HG03521 (cell line): Measurements from ENCODE around the gene RIN3.
"Not testable (repeated sequence)": the region's sequence is repeated elsewhere in the genome, so short reads cannot be mapped to it uniquely, and the experiment has no call there.

ENCODE experiments used
- ATAC-seq: cut with Tn5 transposase; IDR thresholded peaks from one replicate; pipeline ENCODE4 v1.9.1; 2021; ENCODE audit warnings: mild to moderate bottlenecking, moderate library complexity; ENCODE audit not compliant: unreplicated experiment

RIN3 gene

DNA sequence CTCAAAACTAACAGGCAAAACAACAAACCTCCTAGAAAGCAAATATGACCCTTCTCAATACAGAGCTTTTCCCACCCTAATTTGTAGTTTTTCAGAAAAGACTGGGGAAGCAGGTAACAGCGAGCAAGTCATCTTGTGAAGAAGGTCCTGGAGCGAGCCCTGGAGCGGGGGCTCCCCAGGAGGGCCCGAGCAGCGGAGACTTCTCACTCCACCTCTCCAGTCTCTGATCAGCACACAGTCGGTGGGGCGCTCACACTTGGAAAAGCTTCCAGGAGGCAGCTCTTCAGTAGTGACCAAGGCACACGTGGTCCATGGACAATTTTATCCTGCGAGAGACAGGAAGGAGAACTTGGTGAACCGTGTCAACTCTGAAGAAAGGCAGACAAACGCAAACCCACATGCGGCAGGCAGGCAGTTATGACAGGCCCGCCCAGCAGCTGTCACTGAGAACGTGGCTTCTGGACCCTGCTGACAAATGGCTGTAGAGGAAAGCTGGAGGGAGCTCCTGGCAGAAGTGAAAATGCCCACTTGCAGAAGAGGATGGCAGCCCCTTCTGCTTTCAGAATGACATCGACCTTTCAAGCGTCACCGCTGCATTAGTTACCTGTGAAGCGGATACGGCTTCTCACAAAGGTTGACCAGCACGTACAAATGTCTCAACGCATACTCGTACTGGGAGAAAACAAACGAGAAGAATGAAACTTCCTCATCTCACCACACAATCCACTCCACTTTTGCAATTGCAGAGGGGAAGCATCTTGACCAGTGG lies 190.6 kb downstream of the RIN3 start:
- peak; percentile 89 for ATAC-seq

- no peak for ATAC-seq
Observed at GRCh38 chr14:92704821-92705220, 191.2 kb downstream of the RIN3 start.

DNA sequence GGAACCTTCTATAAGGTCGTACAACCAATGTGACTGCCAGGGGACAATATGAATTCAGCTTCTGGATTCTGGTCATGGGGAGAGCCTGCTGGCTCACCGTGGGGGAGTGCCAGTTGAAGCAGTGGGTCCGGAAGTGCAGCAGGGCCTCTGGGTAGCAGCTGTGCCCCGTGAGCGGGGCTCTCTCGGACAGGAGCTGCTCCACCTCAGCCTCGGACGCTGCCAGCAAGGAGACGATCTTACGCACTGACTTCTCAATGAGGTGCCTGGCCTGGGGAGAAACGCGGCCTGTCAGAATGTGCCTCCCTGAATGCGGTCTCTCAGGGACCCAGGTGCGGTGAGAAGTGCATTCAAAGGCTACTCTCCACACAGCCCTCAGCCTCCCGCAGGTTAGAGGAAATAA lies 192.8 kb downstream of the RIN3 start:
- no peak for ATAC-seq

DNA sequence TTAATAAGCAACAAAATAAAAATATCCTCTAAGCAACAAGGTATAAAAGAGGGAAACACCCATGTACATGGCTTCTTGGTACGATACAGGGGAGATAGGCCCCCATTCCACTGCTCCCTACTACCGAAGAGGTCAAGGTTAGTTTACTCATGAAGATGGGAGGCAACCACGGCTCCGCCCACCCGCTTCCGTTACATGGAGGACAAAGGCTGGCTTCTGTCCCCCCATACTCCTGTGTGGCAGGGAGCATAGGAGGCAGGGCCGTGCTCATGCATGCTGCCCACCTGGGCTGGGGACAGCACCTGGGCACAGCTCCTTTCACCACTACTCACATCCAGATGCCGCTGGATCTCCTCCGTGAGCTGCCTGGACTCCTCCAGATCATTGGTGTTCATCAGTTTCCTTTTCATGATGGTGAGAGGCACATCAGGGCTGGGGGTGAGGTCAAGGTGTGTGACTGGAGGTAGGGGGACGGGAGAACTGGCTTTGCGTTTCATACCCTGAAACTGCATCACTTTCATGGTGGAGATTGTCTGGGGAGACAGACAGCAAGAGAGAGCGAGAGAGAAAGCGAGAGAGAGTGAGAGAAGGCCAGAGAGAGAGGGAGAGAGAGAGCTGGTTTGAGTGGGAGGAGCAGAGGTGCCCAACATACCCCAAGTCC lies 195.9 kb downstream of the RIN3 start:
- ATAC-seq: no peak

DNA sequence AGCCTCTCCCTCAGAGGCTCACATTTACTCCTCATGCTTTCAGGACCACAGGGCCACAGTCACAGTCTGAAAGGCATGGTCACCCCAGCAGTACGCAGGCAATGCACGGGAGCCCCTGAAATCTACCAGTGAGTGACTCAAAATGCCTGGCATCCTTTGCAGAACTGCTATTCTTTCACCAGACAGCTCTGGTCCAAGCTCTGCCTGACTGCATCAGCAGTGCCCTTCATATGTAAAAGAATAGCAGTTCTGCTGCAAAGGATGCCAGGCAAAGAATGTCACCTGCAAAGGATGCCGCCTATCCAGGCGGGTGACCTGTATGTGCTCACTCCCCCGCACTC lies 196.4 kb downstream of the RIN3 start:
- no peak for ATAC-seq

GRCh38 chr14:92711976-92712653 lies 198.5 kb downstream of the RIN3 start:
- no peak for ATAC-seq

DNA sequence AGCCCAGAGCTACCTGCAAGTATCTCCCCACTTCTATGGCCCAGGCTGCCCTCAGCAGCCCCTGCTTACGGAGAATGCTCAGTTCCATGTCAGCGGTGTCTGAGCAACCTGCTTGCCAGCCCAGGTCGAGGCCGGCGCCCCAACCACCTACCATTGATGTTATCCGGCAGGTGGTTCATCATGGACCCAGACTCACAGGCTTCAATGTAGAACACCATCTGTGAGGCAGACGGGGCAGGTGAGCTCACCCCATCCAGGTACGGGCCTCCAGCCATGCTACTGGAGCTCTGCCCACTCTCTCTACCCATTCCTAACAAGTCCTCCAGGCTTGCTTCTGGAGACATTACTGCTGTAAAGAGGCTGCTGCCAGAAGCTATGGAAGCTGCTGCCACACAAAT lies 199.1 kb downstream of the RIN3 start:
- ATAC-seq: no peak

DNA sequence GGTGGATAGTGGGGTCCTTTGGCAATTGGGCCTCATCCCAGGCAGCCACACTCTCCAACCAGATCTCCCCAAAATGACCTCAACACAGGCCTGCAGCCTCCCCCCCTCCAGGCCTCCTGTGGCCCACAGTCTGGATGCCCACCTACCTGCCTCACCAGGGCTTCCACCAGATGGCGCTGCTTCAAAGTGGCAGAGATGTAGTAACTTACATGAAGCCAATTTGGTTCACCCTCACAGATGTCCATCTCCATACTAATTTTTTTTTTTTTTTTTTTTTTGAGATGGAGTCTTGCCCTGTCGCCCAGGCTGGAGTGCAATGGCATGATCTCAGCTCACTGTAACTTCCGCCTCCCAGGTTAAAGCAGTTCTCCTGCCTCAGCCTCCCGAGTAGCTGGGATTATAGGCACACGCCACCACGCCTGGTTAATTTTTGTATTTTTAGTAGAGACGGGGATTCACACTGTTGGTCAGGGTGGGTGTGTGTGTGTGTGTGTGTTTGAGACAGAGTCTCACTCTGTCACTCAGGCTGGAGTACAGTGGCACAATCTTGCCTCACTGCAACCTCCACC lies 201.2 kb downstream of the RIN3 start:
- not testable (repeated sequence) for ATAC-seq

- no peak for ATAC-seq
Observed at GRCh38 chr14:92716131-92716530, 202.6 kb downstream of the RIN3 start.

DNA sequence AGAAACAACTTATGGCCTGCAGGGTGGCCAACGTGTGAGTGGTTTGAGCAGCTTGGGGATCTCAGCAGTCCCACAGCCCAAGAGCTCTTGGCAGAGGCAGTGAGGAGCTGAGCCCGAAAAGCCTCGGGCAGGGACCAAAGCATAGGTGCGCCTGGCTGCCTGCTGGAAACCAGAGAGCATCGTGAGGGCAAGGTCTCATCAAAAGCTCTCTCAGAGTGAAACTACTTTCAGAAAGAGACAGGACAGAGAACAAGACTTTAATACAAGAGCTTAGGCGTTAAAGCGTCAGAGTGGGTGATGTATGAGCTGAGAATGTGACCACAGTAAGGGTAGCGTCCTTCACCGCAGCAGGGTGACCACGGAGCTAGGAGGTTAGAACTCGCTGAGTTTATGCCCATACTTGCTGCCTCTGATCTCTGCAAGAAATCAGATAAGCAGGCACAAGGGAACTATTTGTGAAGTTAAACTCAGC lies 204.0 kb downstream of the RIN3 start:
- ATAC-seq: no peak

DNA sequence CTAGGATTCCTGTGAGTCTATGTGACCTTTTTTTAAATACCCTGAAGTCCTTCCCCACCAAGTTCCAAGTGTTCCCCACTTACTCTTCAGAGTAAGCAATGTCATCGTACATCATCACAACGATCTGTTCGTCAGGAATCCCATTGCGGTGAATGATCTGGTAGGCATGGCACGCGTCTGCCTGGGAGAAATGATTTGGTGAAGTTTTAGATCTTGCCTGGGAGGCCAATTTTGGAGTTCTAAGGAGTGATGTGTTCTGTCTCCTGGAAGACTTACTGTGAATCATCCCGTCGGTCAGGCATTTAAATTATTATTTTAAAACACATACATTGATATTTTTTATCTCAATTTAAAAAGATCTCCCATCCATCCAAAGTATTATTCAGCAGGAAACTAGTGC lies 205.1 kb downstream of the RIN3 start:
- ATAC-seq: no peak

DNA sequence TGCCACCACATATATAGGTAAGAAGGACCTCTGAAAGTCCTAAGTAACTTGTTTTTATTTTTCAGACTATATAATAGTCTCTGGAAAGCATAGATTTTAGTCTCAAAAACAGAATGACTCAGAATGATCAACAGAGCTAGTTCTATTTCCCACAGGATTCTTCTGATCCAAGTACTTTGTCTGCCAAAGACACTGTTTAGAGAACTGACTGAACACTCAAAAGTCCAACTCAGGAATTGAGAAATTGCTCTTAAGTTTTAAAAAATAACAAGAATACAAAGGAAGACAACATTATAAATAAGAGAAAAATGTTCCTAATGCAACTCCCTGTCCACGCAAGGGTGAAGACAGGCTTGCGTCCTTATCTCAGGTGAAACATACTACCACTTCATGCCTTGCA lies 205.8 kb downstream of the RIN3 start:
- no peak for ATAC-seq

DNA sequence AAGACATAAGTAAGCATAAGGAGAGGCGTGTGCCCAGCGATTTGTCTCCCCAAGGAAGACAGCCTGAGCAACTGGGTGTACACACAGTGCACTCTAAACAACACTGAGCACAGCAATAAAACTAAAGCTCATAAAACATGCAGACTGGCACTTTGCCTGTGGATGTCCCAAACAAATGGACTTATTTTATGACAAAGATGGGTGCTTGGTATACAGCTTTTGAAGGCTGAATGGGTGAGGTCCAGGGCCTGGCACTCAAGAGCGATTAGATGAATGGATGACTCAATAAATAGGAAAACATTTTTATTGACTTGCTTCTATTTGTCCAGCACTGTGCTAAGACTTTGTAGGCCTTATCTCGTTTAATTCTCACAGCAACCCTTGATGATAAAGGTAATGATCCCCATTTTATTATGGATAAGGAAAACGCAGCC lies 206.3 kb downstream of the RIN3 start:
- no peak for ATAC-seq

GRCh38 chr14:92724516-92725340 lies 211.1 kb downstream of the RIN3 start:
- no peak for ATAC-seq

DNA sequence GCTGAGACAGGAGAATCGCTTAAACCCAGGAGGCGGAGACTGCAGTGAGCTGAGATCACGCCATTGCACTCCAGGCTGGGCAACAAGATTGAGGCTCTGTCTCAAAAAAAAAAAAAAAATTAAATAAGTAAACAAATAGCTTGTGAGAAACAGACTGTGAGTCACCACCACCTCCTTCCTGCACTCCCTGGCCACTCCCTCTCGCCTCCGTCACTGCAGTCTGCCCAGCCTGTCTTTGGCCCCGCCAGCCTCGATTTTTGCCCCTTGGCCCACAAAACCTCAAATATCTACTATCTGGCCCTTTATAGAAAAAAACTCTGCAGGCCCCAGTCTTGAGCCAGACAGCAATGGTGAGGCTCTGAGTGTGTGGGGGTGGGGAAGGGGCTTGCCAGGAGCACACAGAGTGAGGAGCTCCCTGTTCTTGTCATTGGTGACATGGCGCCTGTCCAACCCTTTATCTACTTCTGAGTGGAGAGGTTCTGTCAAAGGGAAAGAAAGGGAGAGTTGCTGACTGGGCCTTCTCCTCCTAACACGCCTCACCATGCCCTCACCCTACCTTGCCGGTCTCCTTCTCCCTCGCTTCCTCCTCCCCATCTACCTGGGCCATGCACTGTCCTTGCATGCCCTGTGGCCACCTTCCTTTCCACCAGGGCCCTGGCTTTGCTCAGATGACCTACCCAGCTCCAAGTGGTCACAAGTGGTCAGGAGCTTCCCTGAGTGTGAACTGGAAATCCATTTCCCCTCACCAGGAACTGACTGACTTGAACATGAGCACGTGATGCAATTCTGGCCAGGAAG lies 212.8 kb downstream of the RIN3 start:
- ATAC-seq: no peak

- ATAC-seq: no peak
Observed at GRCh38 chr14:92726933-92727262, 213.3 kb downstream of the RIN3 start.

DNA sequence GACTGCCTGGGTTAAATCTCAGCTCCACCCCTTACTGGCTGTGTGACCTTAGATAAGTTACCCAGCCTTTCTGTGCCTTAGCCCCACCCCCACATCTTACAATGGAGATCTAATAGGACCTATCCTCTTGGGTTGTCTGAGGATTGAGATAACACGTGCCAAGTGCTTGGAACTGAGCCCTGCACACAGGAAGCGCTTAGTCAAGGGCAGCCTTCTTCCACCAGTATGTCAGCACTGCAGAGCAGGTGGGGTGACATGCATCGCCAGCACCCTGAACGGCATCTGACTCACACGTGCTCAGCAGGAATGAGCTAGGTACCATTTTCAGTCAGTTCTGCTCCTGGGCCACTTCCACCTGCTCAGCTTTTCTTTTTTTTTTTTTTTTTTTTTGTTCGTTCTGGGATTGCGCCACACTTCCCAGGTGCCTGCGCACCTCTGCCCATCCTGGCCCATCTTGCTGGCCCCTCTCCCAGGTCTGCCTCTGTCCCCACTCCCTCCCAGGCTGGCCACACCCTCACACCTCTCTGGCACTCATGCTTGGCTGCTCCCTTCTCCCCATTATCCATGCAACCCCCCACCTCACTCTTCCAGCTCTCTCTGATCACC lies 215.3 kb downstream of the RIN3 start:
- no peak for ATAC-seq

GRCh38 chr14:92729634-92730358 lies 216.2 kb downstream of the RIN3 start:
- no peak for ATAC-seq

DNA sequence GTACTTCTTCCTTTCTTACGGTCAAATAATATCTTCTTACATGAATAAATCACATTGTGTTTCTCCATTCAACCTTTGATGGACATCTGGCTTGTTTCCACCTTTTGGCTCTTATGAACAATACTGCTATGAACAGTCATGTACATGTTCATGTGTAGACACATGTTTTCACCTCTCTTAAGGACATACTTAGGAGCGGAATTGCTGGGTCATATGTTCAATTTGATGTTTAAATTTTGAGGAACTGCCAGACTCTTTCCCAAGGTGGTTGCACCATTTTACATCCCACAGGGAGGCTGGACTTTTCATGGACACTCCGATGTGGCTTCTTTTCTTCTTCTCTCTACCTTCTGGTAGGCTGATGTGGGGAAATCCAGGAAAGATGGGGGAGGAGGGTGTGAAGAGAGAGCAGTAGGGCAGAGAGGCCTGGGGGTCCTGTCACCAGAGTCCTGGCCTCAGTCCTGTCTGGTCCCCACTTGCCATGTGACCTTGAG lies 218.1 kb downstream of the RIN3 start:
- no peak for ATAC-seq
